Mammary epithelial cell (primary cell): ENCODE measurements around the gene KIF6.

ENCODE experiments used
- EZH2 ChIP-seq: IDR thresholded peaks from 2 replicates; pipeline ENCODE4 v1.6.1; 2012; ENCODE audit warnings: low read length, inconsistent platforms, borderline replicate concordance
- TF ChIP-seq, protein P1 (sequence below), 2 donors: IDR thresholded peaks in 1 of 2; conservative IDR thresholded peaks in 1 of 2; 2 replicates each; pipeline ENCODE4 v1.5.1; 2011 to 2012; ENCODE audit warnings: inconsistent platforms in 2 of 2, low read length in 2 of 2, mild to moderate bottlenecking in 2 of 2, control low read depth in 1 of 2, low read depth in 1 of 2; ENCODE audit not compliant: insufficient read depth in 1 of 2; ENCODE audit errors: extremely low read depth in 1 of 2

DNA sequence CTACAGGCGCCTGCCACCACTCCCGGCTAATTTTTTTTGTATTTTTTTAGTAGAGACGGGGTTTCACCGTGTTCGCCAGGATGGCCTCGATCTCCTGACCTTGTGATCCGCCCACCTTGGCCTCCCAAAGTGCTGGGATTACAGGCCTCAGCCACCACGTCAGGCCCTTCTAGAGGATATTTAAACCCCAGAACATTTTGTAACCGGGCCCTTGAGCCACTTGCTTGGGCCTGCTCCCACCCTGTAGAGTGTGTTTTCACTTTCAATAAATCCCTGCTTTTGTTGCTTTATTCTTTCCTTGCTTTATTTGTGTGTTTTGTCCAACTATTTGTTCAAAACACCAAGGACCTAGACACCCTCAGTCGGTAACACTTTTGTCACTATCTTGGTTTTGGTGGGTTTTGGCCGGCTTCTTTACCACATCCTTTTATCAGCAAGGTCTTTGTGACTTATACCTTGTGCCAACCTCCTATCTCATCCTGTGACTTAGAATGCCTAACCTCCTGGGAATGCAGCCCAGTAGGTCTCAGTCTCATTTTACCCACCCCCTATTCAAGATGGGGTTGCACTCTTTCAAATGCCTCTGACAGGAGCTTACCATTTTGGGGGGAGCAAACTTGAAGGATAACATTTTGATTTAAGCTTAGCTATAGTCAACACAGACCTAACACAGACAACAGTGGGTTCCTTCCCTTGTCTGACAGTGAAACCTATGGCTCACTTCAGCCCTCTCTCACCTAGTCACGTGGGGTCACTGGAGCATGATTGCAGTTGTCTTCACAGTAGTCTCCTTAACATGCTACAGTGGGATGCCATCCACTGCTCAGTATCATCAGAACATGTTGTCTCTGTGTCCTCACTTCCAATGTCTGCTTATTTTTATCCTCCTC lies 27.9 kb upstream of the KIF6 start:
- TF ChIP-seq, protein P1, sequence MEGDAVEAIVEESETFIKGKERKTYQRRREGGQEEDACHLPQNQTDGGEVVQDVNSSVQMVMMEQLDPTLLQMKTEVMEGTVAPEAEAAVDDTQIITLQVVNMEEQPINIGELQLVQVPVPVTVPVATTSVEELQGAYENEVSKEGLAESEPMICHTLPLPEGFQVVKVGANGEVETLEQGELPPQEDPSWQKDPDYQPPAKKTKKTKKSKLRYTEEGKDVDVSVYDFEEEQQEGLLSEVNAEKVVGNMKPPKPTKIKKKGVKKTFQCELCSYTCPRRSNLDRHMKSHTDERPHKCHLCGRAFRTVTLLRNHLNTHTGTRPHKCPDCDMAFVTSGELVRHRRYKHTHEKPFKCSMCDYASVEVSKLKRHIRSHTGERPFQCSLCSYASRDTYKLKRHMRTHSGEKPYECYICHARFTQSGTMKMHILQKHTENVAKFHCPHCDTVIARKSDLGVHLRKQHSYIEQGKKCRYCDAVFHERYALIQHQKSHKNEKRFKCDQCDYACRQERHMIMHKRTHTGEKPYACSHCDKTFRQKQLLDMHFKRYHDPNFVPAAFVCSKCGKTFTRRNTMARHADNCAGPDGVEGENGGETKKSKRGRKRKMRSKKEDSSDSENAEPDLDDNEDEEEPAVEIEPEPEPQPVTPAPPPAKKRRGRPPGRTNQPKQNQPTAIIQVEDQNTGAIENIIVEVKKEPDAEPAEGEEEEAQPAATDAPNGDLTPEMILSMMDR (conservative IDR thresholded peaks at IDR 0.05 in 1 of 2, IDR thresholded peaks at IDR 0.05 in 1 of 2; ENCODE audit: extremely low read depth in 1 of 2, insufficient read depth in 1 of 2, low read depth in 1 of 2, low read length in 2 of 2) = no peak
- no peak for TF ChIP-seq EZH2
